CD4-positive, alpha-beta T cell (primary cell): ENCODE results near the gene SRRM5. TPM values are rescaled to one million over a fixed set of nuclear protein-coding genes. Genes with fewer than 3 reads are reported as not detected.
A peak's percentile ranks its signal among the peaks of the same experiment; 100 is the strongest.

ENCODE experiments used
- ATAC-seq: fragments of 200-7000 bp; cut with Tn5 transposase; one replicate; pipeline ENCODE4 v1.10.0; 2022; ENCODE audit warnings: mild to moderate bottlenecking; ENCODE audit not compliant: poor library complexity
- CTCF ChIA-PET: fragments of 350-600 bp; sonication (Branson Sonifier 250); formaldehyde crosslinking; loops from one replicate; lab custom pipeline; 2021; ENCODE audit warnings: antibody characterized with exemption, inconsistent platforms; lab: Charles Lee
- POLR2A ChIA-PET: fragments of 350-600 bp; sonication (Branson Sonifier 250); formaldehyde crosslinking; loops from one replicate; lab custom pipeline; 2021; ENCODE audit warnings: antibody characterized with exemption, inconsistent platforms; lab: Charles Lee
- DNase-seq, 14 experiments: peaks; one replicate each; pipeline ENCODE4 v3.0.0-alpha.2; 2013 to 2020; ENCODE audit warnings: mixed read lengths in 2 of 14
- H3K27ac ChIP-seq, 2 donors: one replicate each; pipeline versions ENCODE4 v1.5.1 to v1.7.0; 2013; ENCODE audit warnings: low read length in 2 of 2, low read depth in 1 of 2, mild to moderate bottlenecking in 1 of 2
- H3K27me3 ChIP-seq, 2 experiments: 1 replicate in 1 of 2; 2 replicates in 1 of 2; pipeline versions ENCODE4 v1.6.1 to v1.7.0; 2013; ENCODE audit warnings: low read length in 2 of 2, control low read depth in 1 of 2, mild to moderate bottlenecking in 1 of 2, moderate library complexity in 1 of 2; ENCODE audit not compliant: insufficient read depth in 2 of 2, control insufficient read depth in 1 of 2
- H3K36me3 ChIP-seq: one replicate; pipeline ENCODE4 v1.6.1; 2013; ENCODE audit warnings: low read length, control low read depth; ENCODE audit not compliant: insufficient read depth
- H3K4me1 ChIP-seq: one replicate; pipeline ENCODE4 v1.6.1; 2013; ENCODE audit warnings: low read length, control low read depth; ENCODE audit not compliant: insufficient read depth
- H3K4me3 ChIP-seq: one replicate; pipeline ENCODE4 v1.5.1; 2013; ENCODE audit warnings: mild to moderate bottlenecking, low read length, moderate library complexity
- H3K9me3 ChIP-seq, 2 experiments: 1 replicate in 1 of 2; 2 replicates in 1 of 2; pipeline versions ENCODE4 v1.6.1 to v1.7.0; 2013; ENCODE audit warnings: low read length in 2 of 2, mild to moderate bottlenecking in 2 of 2, control low read depth in 1 of 2, moderate library complexity in 1 of 2; ENCODE audit not compliant: control insufficient read depth in 1 of 2, insufficient read depth in 1 of 2
- H3K27ac Mint-ChIP-seq: one replicate; pipeline ENCODE4 v1.8.0; 2020; ENCODE audit warnings: mixed read lengths
- H3K27me3 Mint-ChIP-seq: one replicate; pipeline ENCODE4 v1.8.0; 2021; ENCODE audit warnings: mixed read lengths
- H3K36me3 Mint-ChIP-seq: one replicate; pipeline ENCODE4 v1.8.0; 2021; ENCODE audit warnings: low read depth, mixed read lengths
- H3K4me1 Mint-ChIP-seq: one replicate; pipeline ENCODE4 v1.8.0; 2021; ENCODE audit warnings: low read depth, mixed read lengths
- H3K4me3 Mint-ChIP-seq: one replicate; pipeline ENCODE4 v1.8.0; 2020; ENCODE audit warnings: mild to moderate bottlenecking, mixed read lengths
- H3K9me3 Mint-ChIP-seq: one replicate; pipeline ENCODE4 v1.8.0; 2020; ENCODE audit warnings: mixed read lengths
- intact Hi-C, 2 experiments: fragments of 100-400 bp; cut with DNase I in 1 of 2; cut with micrococcal nuclease in 1 of 2; formaldehyde crosslinking; loops; one replicate each; pipeline versions ENCODE4 v1.15.1 to v1.9.0; 2023 to 2025; cut with DNase I, micrococcal nuclease
- total RNA-seq, 174 experiments: library from RNA in 2 of 174; stranded (reverse) in 2 of 174; gene quantifications; one replicate each; pipeline ENCODE4 v1.2.3 and lab custom pipeline; 2021 to 2026
- TF ChIP-seq, protein P1 (sequence below): fragments of 200-600 bp; IDR thresholded peaks from one replicate; pipeline ENCODE4 v1.8.0; 2022; ENCODE audit warnings: antibody characterized with exemption, mild to moderate bottlenecking

The SRRM5 gene
- total RNA-seq, 2 experiments from 2014 or later: 0.25 to 0.56 TPM

DNA sequence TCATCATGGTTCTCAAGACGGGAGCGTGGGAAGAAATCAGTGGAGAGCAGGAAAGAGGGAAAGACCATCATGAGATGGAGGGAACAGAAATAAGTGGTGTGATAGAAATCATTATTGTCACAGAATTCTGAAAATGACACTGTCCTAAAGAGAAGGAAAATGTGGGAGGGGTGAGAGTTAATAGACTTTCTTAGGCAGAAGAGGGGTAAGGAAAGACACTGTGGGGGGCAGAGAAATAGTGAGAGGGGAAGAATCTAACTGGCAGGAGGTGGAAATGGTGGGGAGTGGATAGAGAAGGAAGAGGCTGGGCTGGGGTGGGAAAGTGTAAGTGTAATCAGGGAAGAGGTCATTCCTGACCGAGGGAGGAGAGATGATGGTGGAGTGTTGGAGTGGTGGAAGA lies 33.1 kb upstream of the SRRM5 start:
- no peak overlapping the region for H3K4me3 ChIP-seq
- DNase-seq (no peak), ATAC-seq (no peak)
- Mint-ChIP-seq H3K36me3 (peaks cover 12% of the 10 kb centered on the region), H3K27ac (peak overlapping the region; percentile 24), H3K9me3 (no peaks in the 10 kb centered on the region), H3K4me3 (peak overlapping the region; percentile 68), H3K27me3 (no peaks in the 10 kb centered on the region), H3K4me1 (peaks cover 39% of the 10 kb centered on the region)
- CTCF ChIA-PET: interaction anchor here (1.2 kb wide), 1 partner anchor 16 kb away, joined by 3 read pairs; no protein-coding TSS in a partner anchor
- H3K4me1 ChIP-seq: peaks cover 31% of the 10 kb centered on the region
- intact Hi-C loops: loop anchor here in 1 of 2 experiments (1.0 kb wide), 1 partner anchor 17 kb away; no protein-coding TSS in a partner anchor
- no peaks in the 10 kb centered on the region for H3K27me3 ChIP-seq
- TF ChIP-seq, protein P1, sequence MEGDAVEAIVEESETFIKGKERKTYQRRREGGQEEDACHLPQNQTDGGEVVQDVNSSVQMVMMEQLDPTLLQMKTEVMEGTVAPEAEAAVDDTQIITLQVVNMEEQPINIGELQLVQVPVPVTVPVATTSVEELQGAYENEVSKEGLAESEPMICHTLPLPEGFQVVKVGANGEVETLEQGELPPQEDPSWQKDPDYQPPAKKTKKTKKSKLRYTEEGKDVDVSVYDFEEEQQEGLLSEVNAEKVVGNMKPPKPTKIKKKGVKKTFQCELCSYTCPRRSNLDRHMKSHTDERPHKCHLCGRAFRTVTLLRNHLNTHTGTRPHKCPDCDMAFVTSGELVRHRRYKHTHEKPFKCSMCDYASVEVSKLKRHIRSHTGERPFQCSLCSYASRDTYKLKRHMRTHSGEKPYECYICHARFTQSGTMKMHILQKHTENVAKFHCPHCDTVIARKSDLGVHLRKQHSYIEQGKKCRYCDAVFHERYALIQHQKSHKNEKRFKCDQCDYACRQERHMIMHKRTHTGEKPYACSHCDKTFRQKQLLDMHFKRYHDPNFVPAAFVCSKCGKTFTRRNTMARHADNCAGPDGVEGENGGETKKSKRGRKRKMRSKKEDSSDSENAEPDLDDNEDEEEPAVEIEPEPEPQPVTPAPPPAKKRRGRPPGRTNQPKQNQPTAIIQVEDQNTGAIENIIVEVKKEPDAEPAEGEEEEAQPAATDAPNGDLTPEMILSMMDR: no peak
- H3K9me3 ChIP-seq: no peaks in the 10 kb centered on the region
- no peak overlapping the region for H3K27ac ChIP-seq
- H3K36me3 ChIP-seq: no peaks in the 10 kb centered on the region
- POLR2A ChIA-PET: no interaction called here

DNA sequence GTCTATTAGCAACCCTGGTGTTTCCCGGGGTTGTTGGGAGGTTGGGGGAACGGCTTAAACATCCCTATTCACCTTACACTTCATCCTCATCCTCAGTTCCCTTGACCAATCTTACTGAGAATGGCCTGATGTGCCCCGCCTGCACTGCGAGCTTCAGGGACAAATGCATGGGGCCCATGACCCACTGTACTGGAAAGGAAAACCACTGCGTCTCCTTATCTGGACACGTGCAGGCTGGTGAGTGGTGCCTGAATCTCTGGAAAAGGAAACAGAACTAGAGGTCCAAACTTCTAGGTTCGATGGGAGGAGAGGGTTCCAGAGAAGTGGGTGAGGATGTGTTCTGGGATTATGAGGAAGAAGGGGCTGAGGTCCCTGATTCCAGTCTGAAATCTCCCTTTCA lies 30.4 kb upstream of the SRRM5 start:
- CTCF ChIA-PET: interaction anchor here (2.0 kb wide), 1 partner anchor 13 kb away, joined by 5 read pairs; no protein-coding TSS in a partner anchor

DNA sequence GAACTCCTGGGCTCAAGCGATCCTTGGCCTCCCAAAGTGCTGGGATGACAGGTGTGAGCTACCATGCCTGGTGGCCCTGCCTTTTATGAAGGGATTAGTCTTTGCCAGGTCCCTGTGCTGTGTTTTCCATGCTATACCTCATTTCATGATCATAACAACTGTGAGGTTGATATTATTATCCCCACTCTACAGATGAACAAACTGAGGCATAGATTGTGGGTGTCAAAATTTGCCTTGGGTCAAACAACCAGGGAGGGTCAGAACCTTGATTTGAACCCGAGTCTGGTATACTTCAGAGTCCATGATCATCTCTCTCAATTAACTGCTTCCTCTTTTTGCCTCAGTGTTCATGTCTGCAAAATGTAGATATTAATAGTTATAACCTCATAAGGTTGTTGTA lies 29.4 kb upstream of the SRRM5 start:
- TF ChIP-seq, protein P1: no peak
- Histone ChIP-seq H3K4me3 (no peak overlapping the region), H3K27me3 (no peaks in the 10 kb centered on the region), H3K27ac (no peak overlapping the region), H3K36me3 (no peaks in the 10 kb centered on the region), H3K4me1 (peaks cover 8% of the 10 kb centered on the region), H3K9me3 (no peaks in the 10 kb centered on the region)
- no peak for ATAC-seq
- no peak for DNase-seq
- no peak overlapping the region for H3K27ac Mint-ChIP-seq
- H3K36me3 Mint-ChIP-seq: no peaks in the 10 kb centered on the region
- no peaks in the 10 kb centered on the region for H3K27me3 Mint-ChIP-seq
- no peak overlapping the region for H3K4me3 Mint-ChIP-seq
- no peaks in the 10 kb centered on the region for H3K9me3 Mint-ChIP-seq
- peaks cover 19% of the 10 kb centered on the region for H3K4me1 Mint-ChIP-seq
- intact Hi-C loops: no loop called here
- POLR2A ChIA-PET: no interaction called here
- CTCF ChIA-PET: interaction anchor here (2.0 kb wide), 1 partner anchor 12 kb away, joined by 5 read pairs; no protein-coding TSS in a partner anchor

More for the DNA sequence above, 30.4 kb upstream of the SRRM5 start:
- H3K9me3 Mint-ChIP-seq: no peaks in the 10 kb centered on the region
- H3K27me3 ChIP-seq: no peaks in the 10 kb centered on the region
- TF ChIP-seq, protein P1: no peak
- H3K36me3 ChIP-seq: no peaks in the 10 kb centered on the region
- H3K4me1 Mint-ChIP-seq: peaks cover 27% of the 10 kb centered on the region
- no peak overlapping the region for H3K27ac ChIP-seq
- peaks cover 10% of the 10 kb centered on the region for H3K4me1 ChIP-seq
- H3K9me3 ChIP-seq: no peaks in the 10 kb centered on the region
- ATAC-seq: no peak
- intact Hi-C loops: no loop called here
- H3K4me3 ChIP-seq: no peak overlapping the region
- H3K4me3 Mint-ChIP-seq: no peak overlapping the region
- H3K36me3 Mint-ChIP-seq: no peaks in the 10 kb centered on the region
- H3K27ac Mint-ChIP-seq: no peak overlapping the region
- no peak for DNase-seq
- POLR2A ChIA-PET: no interaction called here
- no peaks in the 10 kb centered on the region for H3K27me3 Mint-ChIP-seq
